PC-9 (cell line): ENCODE data around the gene PRRC2B. TPM values are rescaled to one million over a fixed set of nuclear protein-coding genes. Genes with fewer than 3 reads are reported as not detected.

ENCODE experiments used
- BruUV-seq: library from RNA; stranded (reverse); fragments of 400-500 nt; replicated peaks from 2 replicates; lab custom pipeline; 2021; lab: Mats Ljungman, UMichigan
- CTCF ChIA-PET: fragments of 300-600 bp; sonication (Branson Sonifier 250); formaldehyde crosslinking; loops from one replicate; lab custom pipeline; 2022; ENCODE audit warnings: antibody characterized with exemption; lab: Charles Lee
- POLR2A ChIA-PET: fragments of 300-600 bp; sonication (Branson Sonifier 250); formaldehyde crosslinking; loops from one replicate; lab custom pipeline; 2022; ENCODE audit warnings: antibody characterized with exemption; ENCODE audit not compliant: unreplicated experiment; lab: Charles Lee
- DNase-seq, 2 experiments: peaks; one replicate each; pipeline versions ENCODE4 v3.0.0 to v3.0.0-alpha.2; 2015 to 2022; ENCODE audit warnings: mixed read lengths in 1 of 2
- H2AFZ ChIP-seq: fragments of 200-600 bp; sonication (generic); 2 replicates; pipeline ENCODE4 v1.8.1; 2017; ENCODE audit warnings: antibody characterized with exemption
- H3F3A ChIP-seq: fragments of 200-600 bp; sonication (generic); 2 replicates; pipeline ENCODE4 v1.8.1; 2017; ENCODE audit warnings: antibody characterized with exemption, mild to moderate bottlenecking, low read depth; ENCODE audit not compliant: insufficient read depth
- H3K27ac ChIP-seq: fragments of 200-600 bp; sonication (generic); 2 replicates; pipeline ENCODE4 v1.6.1; 2016; ENCODE audit warnings: mixed run types
- H3K27me3 ChIP-seq: fragments of 200-600 bp; sonication (generic); 2 replicates; pipeline ENCODE4 v1.6.1; 2016; ENCODE audit warnings: low read depth, mixed run types; ENCODE audit not compliant: insufficient read depth
- H3K36me3 ChIP-seq: fragments of 200-600 bp; sonication (generic); 2 replicates; pipeline ENCODE4 v1.6.1; 2016; ENCODE audit warnings: low read depth, mixed run types
- H3K4me1 ChIP-seq: fragments of 200-600 bp; sonication (generic); replicated peaks from 2 replicates; pipeline ENCODE4 v1.6.1; 2016; ENCODE audit warnings: mixed run types; ENCODE audit not compliant: insufficient read depth
- H3K4me2 ChIP-seq: fragments of 200-600 bp; sonication (generic); 2 replicates; pipeline ENCODE4 v1.6.1; 2017; ENCODE audit warnings: mixed run types
- H3K4me3 ChIP-seq: fragments of 200-600 bp; sonication (generic); 2 replicates; pipeline ENCODE4 v1.6.1; 2016; ENCODE audit warnings: mixed run types
- H3K79me2 ChIP-seq: fragments of 200-600 bp; sonication (generic); 2 replicates; pipeline ENCODE4 v1.6.1; 2017; ENCODE audit warnings: low read depth, mixed run types
- H3K9me2 ChIP-seq: fragments of 200-600 bp; sonication (generic); 2 replicates; pipeline ENCODE4 v1.8.1; 2017; ENCODE audit warnings: mild to moderate bottlenecking; ENCODE audit not compliant: insufficient read depth
- H3K9me3 ChIP-seq: fragments of 200-600 bp; sonication (generic); 2 replicates; pipeline ENCODE4 v1.8.1; 2016; ENCODE audit warnings: low read depth; ENCODE audit not compliant: insufficient read depth
- H4K20me1 ChIP-seq: fragments of 200-600 bp; sonication (generic); 2 replicates; pipeline ENCODE4 v1.8.1; 2017; ENCODE audit not compliant: insufficient read depth
- CTCF ChIP-seq: fragments of 200-600 bp; sonication (generic); conservative IDR thresholded peaks from 2 replicates; pipeline ENCODE4 v1.6.1; 2017; ENCODE audit warnings: mixed run types, antibody characterized with exemption, mild to moderate bottlenecking, moderate library complexity
- EZH2 ChIP-seq: fragments of 200-600 bp; sonication (generic); IDR thresholded peaks from 2 replicates; pipeline ENCODE4 v1.8.0; 2017; ENCODE audit warnings: antibody characterized with exemption, low read depth
- intact Hi-C: fragments of 100-400 bp; cut with micrococcal nuclease; formaldehyde crosslinking; loops from one replicate; pipeline ENCODE4 v1.10.0; 2022; ENCODE audit not compliant: unreplicated experiment
- total RNA-seq: library from RNA; stranded (reverse); gene quantifications from 2 replicates; pipeline ENCODE4 v1.2.3, GENCODE V29; 2021

Gene PRRC2B
- total RNA-seq, 1 experiment from 2014 or later: 361 TPM

GRCh38 chr9:131365546-131365945 lies 28.3 kb upstream of the PRRC2B start:
- Histone ChIP-seq H3K4me2 (no peak overlapping the region), H4K20me1 (no peaks in the 10 kb centered on the region), H2AFZ (no peak overlapping the region), H3K79me2 (no peaks in the 10 kb centered on the region), H3K27ac (no peak overlapping the region), H3K27me3 (no peaks in the 10 kb centered on the region), H3K9me2 (no peaks in the 10 kb centered on the region), H3K4me1 (peaks cover 28% of the 10 kb centered on the region), H3K4me3 (no peak overlapping the region), H3F3A (peaks cover 20% of the 10 kb centered on the region), H3K36me3 (no peaks in the 10 kb centered on the region), H3K9me3 (no peaks in the 10 kb centered on the region)
- intact Hi-C loops: no loop called here
- DNase-seq: no peak
- TF ChIP-seq EZH2: no peak
- TF ChIP-seq CTCF: no peak
- ChIA-PET POLR2A (no interaction called here), CTCF (no interaction called here)
- BruUV-seq: no TSS peak

- no peaks in the 10 kb centered on the region for H3K27me3 ChIP-seq
- H3K9me3 ChIP-seq: no peaks in the 10 kb centered on the region
- TF ChIP-seq EZH2 (no peak), CTCF (no peak; the same call in 1 of the 2 replicates)
- no peaks in the 10 kb centered on the region for H4K20me1 ChIP-seq
- no TSS peak for BruUV-seq
- no peaks in the 10 kb centered on the region for H3K9me2 ChIP-seq
- DNase-seq: peak; percentile 64 to 72
- ChIA-PET CTCF (interaction anchor here (0.6 kb wide), 1 partner anchor 16 kb away, joined by 15 read pairs; no protein-coding TSS in a partner anchor), POLR2A (no interaction called here)
- peaks cover 13% of the 10 kb centered on the region for H3F3A ChIP-seq
- no peaks in the 10 kb centered on the region for H3K36me3 ChIP-seq
- H3K4me3 ChIP-seq: no peak overlapping the region
- no peak overlapping the region for H3K27ac ChIP-seq
- peaks cover 19% of the 10 kb centered on the region for H3K4me1 ChIP-seq
- peaks cover 6% of the 10 kb centered on the region; the same call in 1 of the 2 replicates for H3K79me2 ChIP-seq
- intact Hi-C loops: loop anchor here (1.0 kb wide), 1 partner anchor 55 kb away; no protein-coding TSS in a partner anchor
- H2AFZ ChIP-seq: no peak overlapping the region
- H3K4me2 ChIP-seq: no peak overlapping the region
Measured at GRCh38 chr9:131366761-131367401, 27.0 kb upstream of the PRRC2B start.

GRCh38 chr9:131367450-131367849 lies 26.4 kb upstream of the PRRC2B start:
- H3K27me3 ChIP-seq: no peaks in the 10 kb centered on the region
- H3K36me3 ChIP-seq: no peaks in the 10 kb centered on the region
- TF ChIP-seq CTCF (no peak), EZH2 (no peak)
- DNase-seq: no peak
- H2AFZ ChIP-seq: no peak overlapping the region
- H3K9me2 ChIP-seq: no peaks in the 10 kb centered on the region
- H3K9me3 ChIP-seq: no peaks in the 10 kb centered on the region
- H3K4me3 ChIP-seq: no peak overlapping the region
- ChIA-PET POLR2A (interaction anchor here (0.6 kb wide), 1 partner anchor 97 kb away, joined by 3 read pairs; no protein-coding TSS in a partner anchor), CTCF (interaction anchor here (0.6 kb wide), 1 partner anchor 16 kb away, joined by 15 read pairs; no protein-coding TSS in a partner anchor)
- H3K4me1 ChIP-seq: peaks cover 22% of the 10 kb centered on the region
- peaks cover 16% of the 10 kb centered on the region for H3F3A ChIP-seq
- intact Hi-C loops: no loop called here
- no TSS peak for BruUV-seq
- H4K20me1 ChIP-seq: no peaks in the 10 kb centered on the region
- H3K79me2 ChIP-seq: peaks cover 11% of the 10 kb centered on the region; the same call in 1 of the 2 replicates
- H3K27ac ChIP-seq: no peak overlapping the region
- H3K4me2 ChIP-seq: no peak overlapping the region
